Endothelial cell (in vitro differentiated cells): ENCODE data around the gene XG. TPM values are rescaled to one million over a fixed set of nuclear protein-coding genes. Genes with fewer than 3 reads are reported as not detected.
"Not testable (repeated sequence)": the region's sequence is repeated elsewhere in the genome, so short reads cannot be mapped to it uniquely, and the experiment has no call there.

Experiments
- DNase-seq: peaks from one replicate; pipeline ENCODE4 v3.0.0; 2021; ENCODE audit warnings: low spot score
- H3K27ac Mint-ChIP-seq: one replicate; pipeline ENCODE4 v1.8.0; 2021; ENCODE audit warnings: mixed read lengths, inconsistent platforms; ENCODE audit not compliant: unreplicated experiment
- H3K27me3 Mint-ChIP-seq: one replicate; pipeline ENCODE4 v1.8.0; 2021; ENCODE audit warnings: mild to moderate bottlenecking, moderate library complexity, mixed read lengths, inconsistent platforms; ENCODE audit not compliant: unreplicated experiment
- H3K36me3 Mint-ChIP-seq: one replicate; pipeline ENCODE4 v1.8.0; 2021; ENCODE audit warnings: mild to moderate bottlenecking, low read depth, mixed read lengths, inconsistent platforms; ENCODE audit not compliant: unreplicated experiment
- H3K4me1 Mint-ChIP-seq: one replicate; pipeline ENCODE4 v1.8.0; 2021; ENCODE audit warnings: mild to moderate bottlenecking, mixed read lengths, inconsistent platforms; ENCODE audit not compliant: unreplicated experiment
- H3K4me3 Mint-ChIP-seq: one replicate; pipeline ENCODE4 v1.8.0; 2021; ENCODE audit warnings: mild to moderate bottlenecking, mixed read lengths, inconsistent platforms; ENCODE audit not compliant: unreplicated experiment
- H3K9me3 Mint-ChIP-seq: one replicate; pipeline ENCODE4 v1.8.0; 2021; ENCODE audit warnings: mixed read lengths, inconsistent platforms; ENCODE audit not compliant: unreplicated experiment
- total RNA-seq: library from RNA; stranded (reverse); fragmentation: NEBNext Ultra II Directional; extraction: Animal tissue kit (Norgen Biotek cat#: 25700); gene quantifications from one replicate; pipeline ENCODE4 v1.2.1, GENCODE V29; 2021; ENCODE audit not compliant: unreplicated experiment
- TF ChIP-seq, protein P1 (sequence below): fragments of 200-600 bp; sonication (generic); IDR thresholded peaks from one replicate; pipeline ENCODE4 v1.5.0; 2021; ENCODE audit warnings: antibody characterized with exemption; ENCODE audit not compliant: unreplicated experiment

Gene XG
- total RNA-seq, 1 donor from 2014 or later = 0.18 TPM

DNA sequence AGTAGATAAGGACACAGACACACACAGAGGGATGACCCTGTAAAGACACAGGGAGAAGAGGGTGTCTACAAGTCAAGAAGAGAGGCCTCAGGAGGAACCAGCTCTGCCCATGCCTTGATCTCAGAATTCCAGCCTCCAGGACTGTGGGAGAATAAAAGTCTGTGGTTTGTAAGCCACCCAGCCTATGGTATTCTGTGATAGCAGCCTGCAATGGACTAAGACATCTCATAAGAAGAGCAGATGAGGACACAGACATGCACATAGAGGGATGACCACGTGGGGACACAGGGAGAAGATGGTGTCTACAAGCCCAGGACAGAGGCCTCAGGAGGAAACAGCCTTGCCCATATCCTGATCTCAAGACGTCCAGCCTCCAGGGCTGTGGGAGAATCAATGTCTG, 9.4 kb downstream of the XG start:
- Mint-ChIP-seq H3K36me3 (peaks cover 40% of the 10 kb centered on the region), H3K27ac (peak overlapping the region; percentile 84), H3K27me3 (peaks cover 12% of the 10 kb centered on the region), H3K9me3 (no peaks in the 10 kb centered on the region), H3K4me1 (peaks cover 41% of the 10 kb centered on the region), H3K4me3 (no peak overlapping the region)
- no peak for DNase-seq
- TF ChIP-seq, protein P1, sequence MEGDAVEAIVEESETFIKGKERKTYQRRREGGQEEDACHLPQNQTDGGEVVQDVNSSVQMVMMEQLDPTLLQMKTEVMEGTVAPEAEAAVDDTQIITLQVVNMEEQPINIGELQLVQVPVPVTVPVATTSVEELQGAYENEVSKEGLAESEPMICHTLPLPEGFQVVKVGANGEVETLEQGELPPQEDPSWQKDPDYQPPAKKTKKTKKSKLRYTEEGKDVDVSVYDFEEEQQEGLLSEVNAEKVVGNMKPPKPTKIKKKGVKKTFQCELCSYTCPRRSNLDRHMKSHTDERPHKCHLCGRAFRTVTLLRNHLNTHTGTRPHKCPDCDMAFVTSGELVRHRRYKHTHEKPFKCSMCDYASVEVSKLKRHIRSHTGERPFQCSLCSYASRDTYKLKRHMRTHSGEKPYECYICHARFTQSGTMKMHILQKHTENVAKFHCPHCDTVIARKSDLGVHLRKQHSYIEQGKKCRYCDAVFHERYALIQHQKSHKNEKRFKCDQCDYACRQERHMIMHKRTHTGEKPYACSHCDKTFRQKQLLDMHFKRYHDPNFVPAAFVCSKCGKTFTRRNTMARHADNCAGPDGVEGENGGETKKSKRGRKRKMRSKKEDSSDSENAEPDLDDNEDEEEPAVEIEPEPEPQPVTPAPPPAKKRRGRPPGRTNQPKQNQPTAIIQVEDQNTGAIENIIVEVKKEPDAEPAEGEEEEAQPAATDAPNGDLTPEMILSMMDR = no peak

- peak; percentile 43 for DNase-seq
- Mint-ChIP-seq H3K27me3 (peaks cover 12% of the 10 kb centered on the region), H3K27ac (peak overlapping the region; percentile 95), H3K36me3 (peaks cover 30% of the 10 kb centered on the region), H3K4me1 (peaks cover 39% of the 10 kb centered on the region), H3K4me3 (peak overlapping the region; percentile 82)
- not testable (repeated sequence) for H3K9me3 Mint-ChIP-seq
These were observed 10.8 kb downstream of the XG start for GRCh38 chrX:2762671-2763070.

GRCh38 chrX:2764766-2765548, 13.1 kb downstream of the XG start:
- not testable (repeated sequence) for H3K9me3 Mint-ChIP-seq, H3K27ac Mint-ChIP-seq, H3K4me3 Mint-ChIP-seq, H3K27me3 Mint-ChIP-seq, DNase-seq
- Mint-ChIP-seq H3K4me1 (peaks cover 39% of the 10 kb centered on the region), H3K36me3 (peaks cover 34% of the 10 kb centered on the region)

DNA sequence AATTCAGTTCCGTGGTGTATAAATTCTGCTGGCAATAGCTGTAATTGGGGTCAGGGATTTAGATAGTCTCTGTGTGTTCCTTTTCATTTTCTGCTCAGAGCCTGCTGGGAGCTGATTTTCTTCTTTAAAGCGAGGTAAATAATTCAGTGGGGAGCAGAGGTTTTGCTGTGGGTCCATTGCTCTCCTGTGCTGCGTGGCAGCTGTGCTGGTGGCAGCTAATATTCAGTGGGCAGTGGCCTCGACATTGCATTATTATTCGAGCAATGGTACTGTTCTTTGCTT, 13.7 kb downstream of the XG start:
- H3K4me1 Mint-ChIP-seq = peaks cover 39% of the 10 kb centered on the region
- peaks cover 8% of the 10 kb centered on the region for H3K27me3 Mint-ChIP-seq
- H3K9me3 Mint-ChIP-seq = no peaks in the 10 kb centered on the region
- H3K36me3 Mint-ChIP-seq = peaks cover 37% of the 10 kb centered on the region
- peak overlapping the region; percentile 68 for H3K4me3 Mint-ChIP-seq
- no peak for DNase-seq
- no peak overlapping the region for H3K27ac Mint-ChIP-seq
- TF ChIP-seq, protein P1 = no peak

DNA sequence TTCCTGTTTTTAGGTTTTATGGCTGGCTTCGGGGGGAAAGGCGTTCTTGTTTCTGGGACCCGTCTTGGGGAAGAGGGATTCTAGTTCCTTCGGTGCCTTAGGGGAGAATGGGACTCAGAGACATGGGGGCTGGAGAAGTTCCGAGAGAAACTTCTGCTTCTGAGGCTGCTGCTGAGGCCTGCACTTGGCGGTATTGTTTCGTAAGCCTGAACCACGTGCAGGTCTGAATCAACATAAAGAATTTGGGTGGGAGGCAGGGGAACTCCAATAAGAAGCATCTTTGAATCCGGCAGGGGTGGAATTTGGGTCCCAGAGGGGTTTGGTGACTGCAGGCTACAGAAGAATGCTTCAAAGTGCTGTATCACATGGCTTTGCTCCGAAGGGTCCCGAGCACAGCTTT, 15.1 kb downstream of the XG start:
- Mint-ChIP-seq H3K9me3 (no peaks in the 10 kb centered on the region), H3K27me3 (peaks cover 8% of the 10 kb centered on the region), H3K4me1 (peaks cover 26% of the 10 kb centered on the region), H3K4me3 (no peak overlapping the region), H3K36me3 (peaks cover 30% of the 10 kb centered on the region), H3K27ac (no peak overlapping the region)
- DNase-seq = no peak
- TF ChIP-seq, protein P1 = no peak

DNA sequence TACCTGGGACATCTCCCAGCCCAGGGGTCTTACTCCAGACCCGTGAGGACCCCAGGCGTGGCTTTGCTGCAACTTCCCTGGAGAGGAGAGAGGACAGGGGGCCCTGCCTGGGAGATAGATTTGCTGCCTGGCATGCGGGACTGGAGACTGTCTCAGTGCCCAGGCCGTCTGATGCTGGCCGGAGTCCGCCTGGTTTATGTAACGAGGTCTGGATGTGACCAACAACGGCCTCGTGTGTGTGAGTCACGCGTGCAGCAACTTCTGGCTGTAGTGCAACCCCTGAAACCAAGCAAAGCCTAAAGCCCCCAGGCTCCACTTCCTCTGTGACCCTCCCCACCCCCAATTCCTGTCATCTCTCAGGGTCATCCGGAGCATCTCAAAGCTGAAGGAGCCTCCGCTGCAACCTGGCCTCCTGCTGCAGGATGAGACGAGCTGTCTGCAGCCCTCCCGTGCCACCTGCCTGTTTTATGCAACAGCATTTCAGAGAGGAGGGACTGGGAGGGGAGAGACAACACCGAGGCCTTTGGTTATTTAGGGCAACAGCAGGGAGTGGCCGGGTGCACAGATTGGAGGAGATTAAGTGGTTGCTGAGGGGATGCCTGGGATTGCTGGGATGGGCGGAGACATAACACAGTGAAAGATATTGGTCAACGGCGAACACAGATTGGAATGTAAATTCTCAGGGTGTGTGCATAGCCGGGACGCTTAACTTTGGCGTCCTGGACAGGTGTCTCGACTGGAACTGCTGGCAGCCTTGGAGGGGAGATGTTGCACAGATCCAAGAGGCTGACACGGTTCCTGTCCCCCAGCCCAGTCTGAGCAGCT, 16.0 kb downstream of the XG start:
- DNase-seq = no peak
- TF ChIP-seq, protein P1 = no peak
- peaks cover 5% of the 10 kb centered on the region for H3K27me3 Mint-ChIP-seq
- H3K4me3 Mint-ChIP-seq = no peak overlapping the region
- H3K36me3 Mint-ChIP-seq = peaks cover 22% of the 10 kb centered on the region
- no peaks in the 10 kb centered on the region for H3K9me3 Mint-ChIP-seq
- H3K4me1 Mint-ChIP-seq = peaks cover 17% of the 10 kb centered on the region
- H3K27ac Mint-ChIP-seq = no peak overlapping the region
